OCI-LY1 (cell line): ENCODE results near the gene GALC.

Source experiments
- CTCF ChIP-seq: fragments of 200-600 bp; sonication (generic), shearing (Covaris generic); IDR thresholded peaks from 2 replicates; pipeline ENCODE4 v1.5.1; 2017; ENCODE audit warnings: mild to moderate bottlenecking, antibody characterized with exemption, low read length, moderate library complexity, mixed read lengths
- EZH2 ChIP-seq: fragments of 200-600 bp; sonication (generic), shearing (Covaris generic); IDR thresholded peaks from 2 replicates; pipeline ENCODE4 v1.8.0; 2017; ENCODE audit warnings: borderline replicate concordance, mixed run types, mild to moderate bottlenecking, antibody characterized with exemption, low read length, moderate library complexity, mixed read lengths

GRCh38 chr14:88025313-88025712, 32.3 kb upstream of the GALC start:
- TF ChIP-seq CTCF = no peak
- TF ChIP-seq EZH2 = no peak
